ENCODE data around the gene MAB21L2.
A peak's percentile ranks its signal among the peaks of the same experiment; 100 is the strongest.

MAB21L2 gene

GRCh38 chr4:150578745-150579501 lies 3.0 kb upstream of the MAB21L2 start:
- DNase-seq = peak; percentile 79

- DNase-seq = no peak
Measured at GRCh38 chr4:150579551-150580234, 2.3 kb upstream of the MAB21L2 start.

GRCh38 chr4:150580306-150580705 lies 1.6 kb upstream of the MAB21L2 start:
- DNase-seq = no peak

- no peak for DNase-seq
Measured at GRCh38 chr4:150581056-150581605, 820 bp upstream of the MAB21L2 start.

GRCh38 chr4:150581641-150582051 lies 305 bp upstream of the MAB21L2 start:
- no peak for DNase-seq

- no peak for DNase-seq
Measured at GRCh38 chr4:150582873-150583286, 929 bp downstream of the MAB21L2 start.

GRCh38 chr4:150583287-150584110 lies 1.5 kb downstream of the MAB21L2 start:
- DNase-seq = no peak

- DNase-seq = no peak
Measured at GRCh38 chr4:150584111-150584915, 2.4 kb downstream of the MAB21L2 start.

GRCh38 chr4:150585611-150586010 lies 3.7 kb downstream of the MAB21L2 start:
- DNase-seq = no peak

- no peak for DNase-seq
Measured at GRCh38 chr4:150586162-150586810, 4.3 kb downstream of the MAB21L2 start.

GRCh38 chr4:150588316-150588715 lies 6.4 kb downstream of the MAB21L2 start:
- no peak for DNase-seq

GRCh38 chr4:150589157-150589556 lies 7.2 kb downstream of the MAB21L2 start:
- DNase-seq = no peak

GRCh38 chr4:150590631-150591030 lies 8.7 kb downstream of the MAB21L2 start:
- no peak for DNase-seq

- no peak for DNase-seq
Measured at GRCh38 chr4:150591406-150591805, 9.5 kb downstream of the MAB21L2 start.

GRCh38 chr4:150591904-150592303 lies 10.0 kb downstream of the MAB21L2 start:
- DNase-seq = no peak

GRCh38 chr4:150593996-150594395 lies 12.0 kb downstream of the MAB21L2 start:
- DNase-seq = peak; percentile 10

- DNase-seq = no peak
Measured at GRCh38 chr4:150598909-150599308, 17.0 kb downstream of the MAB21L2 start.

- no peak for DNase-seq
Measured at GRCh38 chr4:150599547-150599946, 17.6 kb downstream of the MAB21L2 start.

GRCh38 chr4:150600812-150601445 lies 19.0 kb downstream of the MAB21L2 start:
- no peak for DNase-seq

GRCh38 chr4:150609131-150609530 lies 27.2 kb downstream of the MAB21L2 start:
- no peak for DNase-seq

GRCh38 chr4:150619042-150619441 lies 37.1 kb downstream of the MAB21L2 start:
- DNase-seq = no peak
